Measurements from ENCODE around the gene IL6R.

The IL6R gene

GRCh38 chr1:154441241-154441888, 36.2 kb downstream of the IL6R start:
- Mint-ChIP-seq H3K36me3 (ENCODE audit: low read depth) (peaks cover 5% of the 10 kb centered on the region), H3K4me3 (no peak overlapping the region), H3K27ac (peak overlapping the region; percentile 36 to 86 (median 64)), H3K9me3 (no peaks in the 10 kb centered on the region), H3K27me3 (ENCODE audit: low read depth) (peaks cover 4% of the 10 kb centered on the region), H3K4me1 (peaks cover 17% of the 10 kb centered on the region)
- no peak for TF ChIP-seq CTCF (IDR thresholded peaks at IDR 0.05; ENCODE audit: unreplicated experiment in 3 of 3)

- peak overlapping the region; percentile 64 to 86 (median 75) for H3K27ac Mint-ChIP-seq
- TF ChIP-seq CTCF (IDR thresholded peaks at IDR 0.05; ENCODE audit: unreplicated experiment in 3 of 3) = peak in 1 of 3 experiments; percentile 36
- no peaks in the 10 kb centered on the region for H3K9me3 Mint-ChIP-seq
- peaks cover 4% of the 10 kb centered on the region for H3K27me3 Mint-ChIP-seq (ENCODE audit: low read depth)
- peaks cover 5% of the 10 kb centered on the region for H3K36me3 Mint-ChIP-seq (ENCODE audit: low read depth)
- H3K4me1 Mint-ChIP-seq = peaks cover 17% of the 10 kb centered on the region
- no peak overlapping the region for H3K4me3 Mint-ChIP-seq
Observed at GRCh38 chr1:154442006-154442740, 37.0 kb downstream of the IL6R start.

GRCh38 chr1:154443274-154444013, 38.3 kb downstream of the IL6R start:
- Mint-ChIP-seq H3K27ac (peak overlapping the region in 1 of 3 experiments; percentile 14), H3K36me3 (ENCODE audit: low read depth) (peaks cover 5% of the 10 kb centered on the region), H3K4me3 (no peak overlapping the region), H3K27me3 (ENCODE audit: low read depth) (peaks cover 4% of the 10 kb centered on the region), H3K4me1 (peaks cover 17% of the 10 kb centered on the region), H3K9me3 (no peaks in the 10 kb centered on the region)
- TF ChIP-seq CTCF (IDR thresholded peaks at IDR 0.05; ENCODE audit: unreplicated experiment in 3 of 3) = no peak

- Mint-ChIP-seq H3K27ac (no peak overlapping the region), H3K4me3 (no peak overlapping the region), H3K9me3 (no peaks in the 10 kb centered on the region), H3K27me3 (ENCODE audit: low read depth) (peaks cover 9% of the 10 kb centered on the region), H3K36me3 (ENCODE audit: low read depth) (peaks cover 5% of the 10 kb centered on the region), H3K4me1 (peaks cover 12% of the 10 kb centered on the region)
- TF ChIP-seq CTCF (IDR thresholded peaks at IDR 0.05; ENCODE audit: unreplicated experiment in 3 of 3) = no peak
Observed at GRCh38 chr1:154445040-154445472, 39.9 kb downstream of the IL6R start.

GRCh38 chr1:154446292-154446691, 41.1 kb downstream of the IL6R start:
- Mint-ChIP-seq H3K4me1 (peaks cover 8% of the 10 kb centered on the region), H3K27ac (no peak overlapping the region), H3K27me3 (ENCODE audit: low read depth) (peaks cover 4% of the 10 kb centered on the region), H3K36me3 (ENCODE audit: low read depth) (peaks cover 5% of the 10 kb centered on the region), H3K9me3 (no peaks in the 10 kb centered on the region), H3K4me3 (peak overlapping the region in 1 of 3 experiments; percentile 9)
- no peak for TF ChIP-seq CTCF (IDR thresholded peaks at IDR 0.05; ENCODE audit: unreplicated experiment in 3 of 3)

All from nephron (organoid).